ENCODE measurements around the gene RELT.

The RELT gene

GRCh38 chr11:73393011-73393380, 16.8 kb downstream of the RELT start:
- Histone ChIP-seq H3K79me2 (ENCODE audit: control insufficient read depth, insufficient read depth, low read length, unreplicated experiment) (peaks cover 20% of the 10 kb centered on the region), H3K27me3 (ENCODE audit: insufficient read depth, low read length) (no peaks in the 10 kb centered on the region), H3K4me3 (ENCODE audit: low read depth, low read length) (no peak overlapping the region), H2AFZ (ENCODE audit: low read length, unreplicated experiment) (no peak overlapping the region), H3K36me3 (ENCODE audit: insufficient read depth, low read length) (no peaks in the 10 kb centered on the region; the same call in 1 of the 2 replicates), H3K4me1 (ENCODE audit: control insufficient read depth, insufficient read depth, low read length, unreplicated experiment) (peaks cover 3% of the 10 kb centered on the region), H3K27ac (ENCODE audit: low read depth, low read length) (no peak overlapping the region)

- H3K4me3 ChIP-seq (ENCODE audit: low read depth, low read length), result no peak overlapping the region
- H3K36me3 ChIP-seq (ENCODE audit: insufficient read depth, low read length), result no peaks in the 10 kb centered on the region; the same call in 1 of the 2 replicates
- peaks cover 13% of the 10 kb centered on the region for H3K79me2 ChIP-seq (ENCODE audit: control insufficient read depth, insufficient read depth, low read length, unreplicated experiment)
- no peaks in the 10 kb centered on the region for H3K27me3 ChIP-seq (ENCODE audit: insufficient read depth, low read length)
- H3K27ac ChIP-seq (ENCODE audit: low read depth, low read length), result no peak overlapping the region
- no peak overlapping the region for H2AFZ ChIP-seq (ENCODE audit: low read length, unreplicated experiment)
- peaks cover 4% of the 10 kb centered on the region for H3K4me1 ChIP-seq (ENCODE audit: control insufficient read depth, insufficient read depth, low read length, unreplicated experiment)
Measured at GRCh38 chr11:73393479-73394415, 17.5 kb downstream of the RELT start.

DNA sequence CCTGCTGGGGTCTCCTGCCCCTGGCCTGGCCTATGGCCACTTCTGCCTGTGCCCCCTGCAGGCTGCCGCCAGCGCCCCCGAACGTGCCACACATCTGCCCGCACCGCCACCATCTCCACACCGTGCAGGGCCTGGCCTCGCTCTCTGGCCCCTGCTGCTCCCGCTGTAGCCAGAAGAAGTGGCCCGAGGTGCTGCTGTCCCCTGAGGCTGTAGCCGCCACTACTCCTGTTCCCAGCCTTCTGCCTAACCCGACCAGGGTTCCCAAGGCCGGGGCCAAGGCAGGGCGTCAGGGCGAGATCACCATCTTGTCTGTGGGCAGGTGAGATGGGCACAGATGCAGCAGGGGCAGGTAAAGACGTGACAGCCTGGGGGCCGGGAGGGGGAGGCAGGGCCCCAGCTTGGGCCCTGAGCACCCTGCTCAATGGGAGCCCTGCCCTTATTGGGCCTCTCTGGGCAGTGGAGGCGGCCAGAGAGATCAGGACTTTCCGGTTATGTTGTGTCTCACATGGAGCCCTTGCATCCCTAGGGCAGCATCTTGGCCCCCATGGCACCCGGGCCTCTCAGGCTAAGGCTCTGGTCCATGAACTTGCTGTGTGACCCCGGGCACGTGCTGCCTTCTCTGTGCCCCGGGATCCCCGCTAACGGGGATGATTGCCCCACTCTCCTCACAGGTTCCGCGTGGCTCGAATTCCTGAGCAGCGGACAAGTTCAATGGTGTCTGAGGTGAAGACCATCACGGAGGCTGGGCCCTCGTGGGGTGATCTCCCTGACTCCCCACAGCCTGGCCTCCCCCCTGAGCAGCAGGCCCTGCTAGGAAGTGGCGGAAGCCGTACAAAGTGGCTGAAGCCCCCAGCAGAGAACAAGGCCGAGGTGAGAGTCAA, 18.5 kb downstream of the RELT start:
- H3K79me2 ChIP-seq (ENCODE audit: control insufficient read depth, insufficient read depth, low read length, unreplicated experiment), result peaks cover 5% of the 10 kb centered on the region
- H3K36me3 ChIP-seq (ENCODE audit: insufficient read depth, low read length), result no peaks in the 10 kb centered on the region; the same call in 1 of the 2 replicates
- no peaks in the 10 kb centered on the region for H3K27me3 ChIP-seq (ENCODE audit: insufficient read depth, low read length)
- H2AFZ ChIP-seq (ENCODE audit: low read length, unreplicated experiment), result no peak overlapping the region
- no peak overlapping the region for H3K4me3 ChIP-seq (ENCODE audit: low read depth, low read length)
- no peak overlapping the region for H3K27ac ChIP-seq (ENCODE audit: low read depth, low read length)
- peaks cover 13% of the 10 kb centered on the region for H3K4me1 ChIP-seq (ENCODE audit: control insufficient read depth, insufficient read depth, low read length, unreplicated experiment)

DNA sequence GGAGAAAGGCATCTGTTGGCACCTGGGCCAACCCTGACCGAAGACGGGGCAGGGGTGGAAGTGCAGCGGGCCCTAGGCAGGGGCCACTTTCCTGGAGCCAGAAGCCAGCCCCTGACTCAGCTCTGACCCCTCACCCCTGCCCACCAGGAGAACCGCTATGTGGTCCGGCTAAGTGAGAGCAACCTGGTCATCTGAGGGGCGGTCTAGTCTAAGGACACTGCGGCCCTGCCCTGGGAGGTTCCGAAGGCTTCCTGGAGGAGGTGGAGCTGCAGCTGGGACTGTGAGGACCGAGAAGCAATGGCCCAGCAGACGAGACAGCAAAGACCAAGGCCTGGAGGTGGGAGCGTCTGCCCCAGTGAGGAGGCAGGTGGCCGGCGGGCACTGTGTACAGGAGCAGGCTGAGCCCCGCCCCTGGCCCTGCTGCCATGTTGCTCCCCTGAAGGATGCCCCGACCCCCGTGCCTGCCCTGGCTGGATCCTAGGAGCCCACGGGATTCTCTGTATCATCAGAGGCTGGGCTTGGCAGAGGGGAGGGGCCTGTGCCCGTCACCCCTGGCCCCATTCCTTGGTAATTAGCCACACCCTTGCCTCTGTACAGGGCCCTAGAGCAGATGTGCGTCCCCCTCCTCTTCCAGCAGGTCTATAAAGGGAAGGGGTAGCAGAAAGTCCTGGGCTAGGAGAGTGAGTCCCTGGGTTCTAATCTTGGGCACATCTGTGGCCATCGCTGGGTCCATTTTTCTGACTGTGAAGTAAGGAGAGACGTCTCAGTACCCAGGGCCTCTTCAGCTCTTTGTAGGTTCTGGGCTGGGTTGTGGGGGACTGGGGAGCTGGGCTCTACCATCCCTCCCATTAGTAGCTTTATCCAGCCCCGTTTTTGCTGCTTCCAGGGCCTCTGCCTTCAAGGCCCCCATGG, 19.4 kb downstream of the RELT start:
- H3K4me1 ChIP-seq (ENCODE audit: control insufficient read depth, insufficient read depth, low read length, unreplicated experiment), result peaks cover 20% of the 10 kb centered on the region
- H2AFZ ChIP-seq (ENCODE audit: low read length, unreplicated experiment), result no peak overlapping the region
- no peaks in the 10 kb centered on the region for H3K27me3 ChIP-seq (ENCODE audit: insufficient read depth, low read length)
- H3K79me2 ChIP-seq (ENCODE audit: control insufficient read depth, insufficient read depth, low read length, unreplicated experiment), result peaks cover 5% of the 10 kb centered on the region
- no peak overlapping the region for H3K4me3 ChIP-seq (ENCODE audit: low read depth, low read length)
- no peaks in the 10 kb centered on the region; the same call in 1 of the 2 replicates for H3K36me3 ChIP-seq (ENCODE audit: insufficient read depth, low read length)
- H3K27ac ChIP-seq (ENCODE audit: low read depth, low read length), result no peak overlapping the region

DNA sequence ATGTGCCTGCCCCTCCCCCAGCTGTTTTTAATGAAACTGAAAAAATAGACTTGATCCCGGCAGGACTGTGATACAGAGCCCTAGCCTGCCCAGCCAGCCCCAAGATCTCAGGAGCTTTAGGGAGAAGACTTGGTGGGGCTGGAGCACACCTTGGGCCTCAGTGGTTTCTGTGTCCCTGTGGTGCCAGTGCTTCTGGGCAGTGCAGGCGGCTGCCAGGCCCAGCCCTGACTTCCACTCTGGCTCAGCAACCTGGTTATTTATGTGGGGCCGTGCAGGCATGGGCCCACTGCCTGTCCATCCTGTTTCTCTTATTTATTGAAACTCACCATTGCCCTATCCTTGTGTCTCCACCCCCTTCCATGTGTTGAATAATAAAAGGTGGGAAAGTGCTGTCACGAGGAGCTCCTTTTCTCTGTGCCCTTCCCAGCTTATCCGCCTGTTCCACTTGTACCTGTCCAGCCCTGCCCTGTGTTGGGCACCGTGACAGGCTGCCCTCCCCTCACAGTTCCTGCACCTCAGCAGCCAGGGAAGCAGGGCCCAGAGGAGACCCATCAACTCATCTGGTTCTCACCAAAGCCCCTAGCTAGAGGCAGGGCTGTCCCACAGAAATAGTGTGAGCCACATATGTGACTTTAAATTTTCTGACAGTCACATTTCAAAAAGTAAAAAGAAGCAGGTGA, 20.2 kb downstream of the RELT start:
- no peaks in the 10 kb centered on the region; the same call in 1 of the 2 replicates for H3K36me3 ChIP-seq (ENCODE audit: insufficient read depth, low read length)
- H3K79me2 ChIP-seq (ENCODE audit: control insufficient read depth, insufficient read depth, low read length, unreplicated experiment), result no peaks in the 10 kb centered on the region
- no peak overlapping the region for H3K27ac ChIP-seq (ENCODE audit: low read depth, low read length)
- H3K27me3 ChIP-seq (ENCODE audit: insufficient read depth, low read length), result no peaks in the 10 kb centered on the region
- H3K4me1 ChIP-seq (ENCODE audit: control insufficient read depth, insufficient read depth, low read length, unreplicated experiment), result peaks cover 26% of the 10 kb centered on the region
- H2AFZ ChIP-seq (ENCODE audit: low read length, unreplicated experiment), result no peak overlapping the region
- no peak overlapping the region for H3K4me3 ChIP-seq (ENCODE audit: low read depth, low read length)

GRCh38 chr11:73396985-73397384, 20.8 kb downstream of the RELT start:
- Histone ChIP-seq H3K4me3 (ENCODE audit: low read depth, low read length) (no peak overlapping the region), H3K27ac (ENCODE audit: low read depth, low read length) (no peak overlapping the region), H3K79me2 (ENCODE audit: control insufficient read depth, insufficient read depth, low read length, unreplicated experiment) (no peaks in the 10 kb centered on the region), H3K36me3 (ENCODE audit: insufficient read depth, low read length) (no peaks in the 10 kb centered on the region; the same call in 1 of the 2 replicates), H3K4me1 (ENCODE audit: control insufficient read depth, insufficient read depth, low read length, unreplicated experiment) (peaks cover 32% of the 10 kb centered on the region), H3K27me3 (ENCODE audit: insufficient read depth, low read length) (no peaks in the 10 kb centered on the region), H2AFZ (ENCODE audit: low read length, unreplicated experiment) (no peak overlapping the region)

DNA sequence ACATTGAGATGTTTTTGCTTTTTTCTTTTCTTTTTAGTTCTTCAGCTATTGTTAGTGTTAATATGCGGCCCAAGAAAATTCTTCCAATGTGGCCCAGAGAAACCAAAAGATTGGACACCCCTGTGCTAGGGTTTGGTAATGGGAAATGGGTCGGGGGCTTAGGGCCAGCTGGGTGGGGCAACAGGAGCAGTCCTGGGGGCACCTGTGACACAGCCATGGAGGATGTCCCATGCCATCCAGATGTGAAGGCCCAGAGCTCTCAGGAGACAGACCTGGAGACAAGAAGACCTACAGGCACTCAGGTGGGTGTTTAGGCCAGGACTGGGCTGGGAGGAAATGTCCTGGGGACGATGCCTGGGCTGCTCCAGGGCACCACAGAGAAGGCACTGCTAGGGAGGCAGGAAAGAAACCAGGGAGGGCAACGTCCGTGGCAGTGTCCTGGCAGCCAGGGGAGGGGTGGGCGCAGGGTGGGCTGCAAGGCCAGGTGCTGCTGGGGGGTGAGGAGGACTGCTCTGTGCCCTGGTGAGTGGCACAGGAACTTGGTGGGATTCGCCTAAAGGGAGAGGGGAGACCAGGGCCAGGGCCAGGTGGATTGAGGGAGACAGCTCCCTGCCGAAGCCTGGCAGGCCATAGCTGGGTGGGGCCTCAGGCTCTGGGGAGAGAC, 21.4 kb downstream of the RELT start:
- H3K27me3 ChIP-seq (ENCODE audit: insufficient read depth, low read length), result no peaks in the 10 kb centered on the region
- no peak overlapping the region for H3K4me3 ChIP-seq (ENCODE audit: low read depth, low read length)
- no peak overlapping the region for H3K27ac ChIP-seq (ENCODE audit: low read depth, low read length)
- no peaks in the 10 kb centered on the region for H3K79me2 ChIP-seq (ENCODE audit: control insufficient read depth, insufficient read depth, low read length, unreplicated experiment)
- no peak overlapping the region for H2AFZ ChIP-seq (ENCODE audit: low read length, unreplicated experiment)
- no peaks in the 10 kb centered on the region; the same call in 1 of the 2 replicates for H3K36me3 ChIP-seq (ENCODE audit: insufficient read depth, low read length)
- H3K4me1 ChIP-seq (ENCODE audit: control insufficient read depth, insufficient read depth, low read length, unreplicated experiment), result peaks cover 38% of the 10 kb centered on the region

DNA sequence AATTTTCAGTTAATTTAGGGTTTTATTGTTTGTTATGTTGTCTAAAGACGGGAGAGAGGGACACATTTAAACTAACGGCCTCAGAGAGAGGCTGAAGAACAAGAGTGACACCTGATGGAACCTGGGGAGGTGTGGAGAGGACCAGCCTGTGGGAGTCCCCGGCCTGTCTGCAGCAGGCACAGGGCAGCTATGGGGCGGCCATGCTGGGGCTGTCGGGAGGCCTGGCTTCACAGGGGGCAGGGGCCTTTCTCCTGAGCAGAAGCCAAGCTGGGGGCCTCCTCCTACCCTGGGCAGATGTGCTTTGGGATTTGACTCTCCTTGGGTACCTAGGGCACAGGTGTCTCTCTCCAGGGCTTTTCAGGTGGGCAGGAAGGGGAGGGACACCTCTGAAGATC, 21.9 kb downstream of the RELT start:
- H3K4me1 ChIP-seq (ENCODE audit: control insufficient read depth, insufficient read depth, low read length, unreplicated experiment), result peaks cover 39% of the 10 kb centered on the region
- H2AFZ ChIP-seq (ENCODE audit: low read length, unreplicated experiment), result no peak overlapping the region
- H3K27ac ChIP-seq (ENCODE audit: low read depth, low read length), result no peak overlapping the region
- no peak overlapping the region for H3K4me3 ChIP-seq (ENCODE audit: low read depth, low read length)
- H3K79me2 ChIP-seq (ENCODE audit: control insufficient read depth, insufficient read depth, low read length, unreplicated experiment), result no peaks in the 10 kb centered on the region
- no peaks in the 10 kb centered on the region; the same call in 1 of the 2 replicates for H3K36me3 ChIP-seq (ENCODE audit: insufficient read depth, low read length)
- no peaks in the 10 kb centered on the region for H3K27me3 ChIP-seq (ENCODE audit: insufficient read depth, low read length)

- Histone ChIP-seq H3K27me3 (ENCODE audit: insufficient read depth, low read length) (no peaks in the 10 kb centered on the region), H2AFZ (ENCODE audit: low read length, unreplicated experiment) (no peak overlapping the region), H3K27ac (ENCODE audit: low read depth, low read length) (no peak overlapping the region), H3K4me3 (ENCODE audit: low read depth, low read length) (no peak overlapping the region), H3K4me1 (ENCODE audit: control insufficient read depth, insufficient read depth, low read length, unreplicated experiment) (peaks cover 39% of the 10 kb centered on the region), H3K79me2 (ENCODE audit: control insufficient read depth, insufficient read depth, low read length, unreplicated experiment) (no peaks in the 10 kb centered on the region), H3K36me3 (ENCODE audit: insufficient read depth, low read length) (no peaks in the 10 kb centered on the region; the same call in 1 of the 2 replicates)
Measured at GRCh38 chr11:73398721-73399120, 22.5 kb downstream of the RELT start.

All from ACC112 (cell line).